ENCODE measurements around the gene S100A7A.

S100A7A gene

GRCh38 chr1:153428791-153429190, 12.5 kb downstream of the S100A7A start:
- H3K4me3 ChIP-seq (ENCODE audit: low read depth, low read length) = no peak overlapping the region
- ChIA-PET POLR2A (no interaction called here), CTCF (no interaction called here)
- no peak for TF ChIP-seq CTCF (IDR thresholded peaks at IDR 0.05; ENCODE audit: insufficient read depth, low read length, missing control alignments)
- DNase-seq (ENCODE audit: low read depth, low spot score) = no peak

DNA sequence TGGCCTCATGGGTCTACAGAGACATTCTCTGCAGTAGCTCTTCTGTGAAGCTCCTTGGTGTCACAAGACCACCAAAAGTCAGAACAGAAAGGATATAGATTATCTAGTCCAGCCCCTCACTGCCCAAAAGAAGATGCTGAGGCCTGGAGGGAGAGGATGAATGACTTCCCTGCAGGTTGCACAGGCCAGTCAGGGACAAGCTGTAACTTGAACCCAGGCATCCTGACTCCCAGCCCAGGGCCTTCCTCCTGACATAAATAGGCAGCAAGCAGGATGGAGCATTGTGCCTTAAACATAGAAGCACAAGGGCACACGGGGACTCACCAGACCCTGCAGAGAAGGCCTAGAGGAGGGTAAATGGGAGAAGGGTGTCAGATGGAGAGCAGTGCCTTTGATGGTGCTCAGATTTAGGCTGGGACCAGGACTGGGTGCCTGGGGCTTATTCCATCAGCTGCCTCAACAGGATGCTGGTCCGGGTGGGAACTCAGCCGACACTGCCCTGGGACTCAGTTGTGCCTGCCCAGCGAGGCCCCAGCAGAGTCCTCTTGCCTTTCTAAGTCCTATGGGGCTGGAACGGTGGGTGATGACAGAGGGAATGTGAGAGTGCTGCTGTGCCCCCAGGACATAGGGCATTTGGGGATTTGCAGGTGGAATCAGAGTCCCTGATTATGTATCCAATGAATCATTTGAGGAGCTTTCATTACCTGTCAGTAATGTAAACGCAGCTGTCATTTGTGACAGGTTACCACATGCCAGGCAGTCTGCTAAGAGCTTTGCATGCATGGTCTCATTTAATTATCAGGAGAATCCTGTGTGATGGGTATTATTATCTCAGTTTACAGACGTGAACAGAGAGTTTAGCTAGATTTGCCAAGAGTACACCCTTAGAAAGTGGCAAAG, 13.2 kb downstream of the S100A7A start:
- POLR2A ChIA-PET = no interaction called here
- no peak overlapping the region for H3K4me3 ChIP-seq (ENCODE audit: low read depth, low read length)
- no peak for DNase-seq (ENCODE audit: low read depth, low spot score)
- TF ChIP-seq CTCF (IDR thresholded peaks at IDR 0.05; ENCODE audit: insufficient read depth, low read length, missing control alignments) = no peak
- CTCF ChIA-PET = no interaction called here

- CTCF ChIA-PET = no interaction called here
- no peak for DNase-seq (ENCODE audit: low read depth, low spot score)
- H3K4me3 ChIP-seq (ENCODE audit: low read depth, low read length) = no peak overlapping the region
- POLR2A ChIA-PET = no interaction called here
- no peak for TF ChIP-seq CTCF (IDR thresholded peaks at IDR 0.05; ENCODE audit: insufficient read depth, low read length, missing control alignments)
Observed at GRCh38 chr1:153430166-153430553, 13.8 kb downstream of the S100A7A start.

GRCh38 chr1:153430561-153430960, 14.2 kb downstream of the S100A7A start:
- TF ChIP-seq CTCF (IDR thresholded peaks at IDR 0.05; ENCODE audit: insufficient read depth, low read length, missing control alignments) = no peak
- POLR2A ChIA-PET = no interaction called here
- DNase-seq (ENCODE audit: low read depth, low spot score) = no peak
- CTCF ChIA-PET = no interaction called here
- H3K4me3 ChIP-seq (ENCODE audit: low read depth, low read length) = no peak overlapping the region

- POLR2A ChIA-PET = no interaction called here
- no peak overlapping the region for H3K4me3 ChIP-seq (ENCODE audit: low read depth, low read length)
- DNase-seq (ENCODE audit: low read depth, low spot score) = no peak
- TF ChIP-seq CTCF (IDR thresholded peaks at IDR 0.05; ENCODE audit: insufficient read depth, low read length, missing control alignments) = no peak
- CTCF ChIA-PET = no interaction called here
Observed at GRCh38 chr1:153431002-153431401, 14.7 kb downstream of the S100A7A start.

- ChIA-PET POLR2A (no interaction called here), CTCF (no interaction called here)
- no peak for DNase-seq (ENCODE audit: low read depth, low spot score)
- H3K4me3 ChIP-seq (ENCODE audit: low read depth, low read length) = no peak overlapping the region
- no peak for TF ChIP-seq CTCF (IDR thresholded peaks at IDR 0.05; ENCODE audit: insufficient read depth, low read length, missing control alignments)
Observed at GRCh38 chr1:153431427-153431826, 15.1 kb downstream of the S100A7A start.

Data from AG04449 (cell line).